ENCODE measurements around the gene NTN4.

Gene NTN4

GRCh38 chr12:95717316-95717928 lies 73.1 kb downstream of the NTN4 start:
- no peak overlapping the region for H3K4me3 Mint-ChIP-seq
- no peak overlapping the region for H3K27ac Mint-ChIP-seq
- DNase-seq (ENCODE audit: low spot score in 2 of 2) (no peak), ATAC-seq (no peak)
- H3K4me1 Mint-ChIP-seq: no peaks in the 10 kb centered on the region
- H3K36me3 Mint-ChIP-seq: no peaks in the 10 kb centered on the region
- no peaks in the 10 kb centered on the region for H3K9me3 Mint-ChIP-seq

GRCh38 chr12:95715177-95715576 lies 75.4 kb downstream of the NTN4 start:
- no peak for ATAC-seq

GRCh38 chr12:95712269-95712668 lies 78.3 kb downstream of the NTN4 start:
- no peak for ATAC-seq
- H3K36me3 Mint-ChIP-seq: no peaks in the 10 kb centered on the region
- no peaks in the 10 kb centered on the region for H3K9me3 Mint-ChIP-seq
- no peaks in the 10 kb centered on the region for H3K4me1 Mint-ChIP-seq
- H3K27ac Mint-ChIP-seq: no peak overlapping the region
- no peak for DNase-seq (ENCODE audit: low spot score in 2 of 2)
- no peak overlapping the region for H3K4me3 Mint-ChIP-seq

More at GRCh38 chr12:95715177-95715576, 75.4 kb downstream of the NTN4 start:
- DNase-seq (ENCODE audit: low spot score in 2 of 2): no peak
- Mint-ChIP-seq H3K27ac (no peak overlapping the region), H3K9me3 (no peaks in the 10 kb centered on the region), H3K4me1 (no peaks in the 10 kb centered on the region), H3K36me3 (no peaks in the 10 kb centered on the region), H3K4me3 (no peak overlapping the region)

DNA sequence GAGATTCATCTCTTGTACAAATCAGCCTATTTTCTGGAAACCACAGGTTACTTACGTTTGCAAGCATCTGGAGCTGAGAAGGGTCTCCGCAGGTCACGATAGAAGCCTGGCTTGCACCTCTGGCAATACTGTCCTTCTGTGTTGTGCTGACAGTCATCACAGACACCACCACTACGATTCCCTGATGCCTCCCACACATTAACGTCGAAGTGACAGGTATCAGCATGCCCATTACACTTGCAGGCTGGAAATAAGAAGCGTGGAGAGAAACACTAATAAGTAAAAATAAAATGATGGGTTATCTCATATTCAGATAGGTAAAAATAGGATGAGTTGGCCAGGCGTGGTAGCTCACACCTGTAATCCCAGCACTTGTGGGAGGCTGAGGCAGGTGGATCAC lies 80.2 kb downstream of the NTN4 start:
- no peak for DNase-seq (ENCODE audit: low spot score in 2 of 2)
- Mint-ChIP-seq H3K9me3 (no peaks in the 10 kb centered on the region), H3K36me3 (no peaks in the 10 kb centered on the region), H3K4me1 (no peaks in the 10 kb centered on the region), H3K27ac (no peak overlapping the region), H3K4me3 (no peak overlapping the region)
- no peak for ATAC-seq

GRCh38 chr12:95709152-95709551 lies 81.4 kb downstream of the NTN4 start:
- H3K4me1 Mint-ChIP-seq: no peaks in the 10 kb centered on the region
- no peak overlapping the region for H3K27ac Mint-ChIP-seq
- no peaks in the 10 kb centered on the region for H3K9me3 Mint-ChIP-seq
- no peak overlapping the region for H3K4me3 Mint-ChIP-seq
- ATAC-seq (no peak), DNase-seq (ENCODE audit: low spot score in 2 of 2) (no peak)
- no peaks in the 10 kb centered on the region for H3K36me3 Mint-ChIP-seq

- no peak for DNase-seq (ENCODE audit: low spot score in 2 of 2)
- no peak overlapping the region for H3K27ac Mint-ChIP-seq
- peaks cover 5% of the 10 kb centered on the region for H3K4me1 Mint-ChIP-seq
- no peaks in the 10 kb centered on the region for H3K36me3 Mint-ChIP-seq
- no peak for ATAC-seq
- H3K9me3 Mint-ChIP-seq: no peaks in the 10 kb centered on the region
- no peak overlapping the region for H3K4me3 Mint-ChIP-seq
Measured at GRCh38 chr12:95705143-95705542, 85.4 kb downstream of the NTN4 start.

GRCh38 chr12:95703986-95704385 lies 86.6 kb downstream of the NTN4 start:
- no peaks in the 10 kb centered on the region for H3K9me3 Mint-ChIP-seq
- no peak overlapping the region for H3K4me3 Mint-ChIP-seq
- no peak for DNase-seq (ENCODE audit: low spot score in 2 of 2)
- no peaks in the 10 kb centered on the region for H3K36me3 Mint-ChIP-seq
- H3K27ac Mint-ChIP-seq: no peak overlapping the region
- peaks cover 11% of the 10 kb centered on the region for H3K4me1 Mint-ChIP-seq
- ATAC-seq: no peak

DNA sequence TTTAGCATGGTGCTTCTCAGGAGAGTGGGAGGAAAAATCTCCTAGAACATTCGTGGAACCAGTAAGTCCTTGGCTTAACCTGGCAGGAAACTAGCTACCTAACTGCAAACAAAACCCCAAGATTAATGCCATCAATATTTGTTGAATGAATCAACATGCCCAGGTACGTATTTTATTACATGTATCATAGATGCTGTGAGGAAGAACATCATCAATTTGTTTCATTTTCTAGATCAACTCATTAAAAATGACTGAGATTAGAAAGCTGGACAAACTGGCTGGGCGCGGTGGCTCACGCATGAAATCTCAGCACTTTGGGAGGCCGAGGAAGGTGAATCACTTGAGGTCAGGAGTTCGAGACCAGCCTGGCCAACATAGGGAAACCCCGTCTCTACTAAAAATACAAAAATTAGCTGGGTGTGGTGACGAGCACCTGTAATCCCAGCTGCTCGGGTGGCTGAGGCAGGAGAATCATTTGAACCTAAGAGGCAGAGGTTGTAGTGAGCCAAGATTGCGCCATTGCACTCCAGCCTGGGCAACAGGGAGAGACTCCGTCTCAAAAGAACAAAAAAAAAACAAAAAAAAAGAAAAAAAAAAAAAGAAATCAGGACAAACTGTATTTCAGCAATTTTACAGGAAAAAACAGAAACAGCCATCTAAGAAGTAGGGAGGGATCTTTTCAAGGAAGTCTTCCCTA lies 88.7 kb downstream of the NTN4 start:
- no peak for ATAC-seq
- no peak for DNase-seq (ENCODE audit: low spot score in 2 of 2)
- no peak overlapping the region for H3K4me3 Mint-ChIP-seq
- H3K9me3 Mint-ChIP-seq: no peaks in the 10 kb centered on the region
- H3K4me1 Mint-ChIP-seq: peaks cover 11% of the 10 kb centered on the region
- H3K36me3 Mint-ChIP-seq: no peaks in the 10 kb centered on the region
- H3K27ac Mint-ChIP-seq: no peak overlapping the region

- ATAC-seq (no peak), DNase-seq (ENCODE audit: low spot score in 2 of 2) (no peak)
- H3K4me3 Mint-ChIP-seq: no peak overlapping the region
- peaks cover 11% of the 10 kb centered on the region for H3K4me1 Mint-ChIP-seq
- no peak overlapping the region for H3K27ac Mint-ChIP-seq
- no peaks in the 10 kb centered on the region for H3K9me3 Mint-ChIP-seq
- no peaks in the 10 kb centered on the region for H3K36me3 Mint-ChIP-seq
Measured at GRCh38 chr12:95701275-95701674, 89.3 kb downstream of the NTN4 start.

GRCh38 chr12:95700316-95700785 lies 90.2 kb downstream of the NTN4 start:
- H3K4me1 Mint-ChIP-seq: peaks cover 11% of the 10 kb centered on the region
- ATAC-seq: peak; percentile 92

GRCh38 chr12:95699579-95699978 lies 91.0 kb downstream of the NTN4 start:
- DNase-seq (ENCODE audit: low spot score in 2 of 2) (no peak), ATAC-seq (no peak)
- Mint-ChIP-seq H3K27ac (no peak overlapping the region), H3K9me3 (no peaks in the 10 kb centered on the region), H3K4me1 (peaks cover 11% of the 10 kb centered on the region), H3K36me3 (no peaks in the 10 kb centered on the region), H3K4me3 (no peak overlapping the region)

More at GRCh38 chr12:95700316-95700785, 90.2 kb downstream of the NTN4 start:
- peak; percentile 4 to 54 for DNase-seq (ENCODE audit: low spot score in 2 of 2)
- no peaks in the 10 kb centered on the region for H3K9me3 Mint-ChIP-seq
- H3K36me3 Mint-ChIP-seq: no peaks in the 10 kb centered on the region
- no peak overlapping the region for H3K27ac Mint-ChIP-seq
- no peak overlapping the region for H3K4me3 Mint-ChIP-seq

GRCh38 chr12:95694136-95694535 lies 96.4 kb downstream of the NTN4 start:
- no peak for DNase-seq (ENCODE audit: low spot score in 2 of 2)
- H3K4me3 Mint-ChIP-seq: no peak overlapping the region
- no peak for ATAC-seq
- H3K36me3 Mint-ChIP-seq: no peaks in the 10 kb centered on the region
- H3K9me3 Mint-ChIP-seq: no peaks in the 10 kb centered on the region
- no peak overlapping the region for H3K27ac Mint-ChIP-seq
- H3K4me1 Mint-ChIP-seq: peaks cover 1% of the 10 kb centered on the region

DNA sequence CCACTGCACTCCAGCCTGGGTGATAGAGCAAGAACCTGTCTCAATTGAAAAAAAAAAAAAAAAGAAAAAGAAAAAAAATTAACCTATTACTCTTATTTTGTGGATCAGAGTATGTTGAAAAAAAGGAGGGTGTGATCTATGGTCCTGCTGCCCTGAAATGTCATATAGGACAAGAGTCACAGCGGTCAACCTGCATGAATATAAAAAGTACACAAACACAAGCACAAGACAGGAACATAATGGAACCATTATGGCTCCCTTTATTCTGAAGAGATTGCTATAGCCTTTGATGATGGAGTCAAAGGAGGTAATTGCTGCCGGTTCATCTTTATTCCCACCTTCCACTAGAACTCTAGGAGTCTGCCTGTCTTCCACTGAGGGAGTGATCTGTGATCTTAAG lies 96.9 kb downstream of the NTN4 start:
- H3K4me3 Mint-ChIP-seq: no peak overlapping the region
- no peaks in the 10 kb centered on the region for H3K36me3 Mint-ChIP-seq
- DNase-seq (ENCODE audit: low spot score in 2 of 2): no peak
- no peak for ATAC-seq
- no peak overlapping the region for H3K27ac Mint-ChIP-seq
- H3K4me1 Mint-ChIP-seq: no peaks in the 10 kb centered on the region
- H3K9me3 Mint-ChIP-seq: no peaks in the 10 kb centered on the region

DNA sequence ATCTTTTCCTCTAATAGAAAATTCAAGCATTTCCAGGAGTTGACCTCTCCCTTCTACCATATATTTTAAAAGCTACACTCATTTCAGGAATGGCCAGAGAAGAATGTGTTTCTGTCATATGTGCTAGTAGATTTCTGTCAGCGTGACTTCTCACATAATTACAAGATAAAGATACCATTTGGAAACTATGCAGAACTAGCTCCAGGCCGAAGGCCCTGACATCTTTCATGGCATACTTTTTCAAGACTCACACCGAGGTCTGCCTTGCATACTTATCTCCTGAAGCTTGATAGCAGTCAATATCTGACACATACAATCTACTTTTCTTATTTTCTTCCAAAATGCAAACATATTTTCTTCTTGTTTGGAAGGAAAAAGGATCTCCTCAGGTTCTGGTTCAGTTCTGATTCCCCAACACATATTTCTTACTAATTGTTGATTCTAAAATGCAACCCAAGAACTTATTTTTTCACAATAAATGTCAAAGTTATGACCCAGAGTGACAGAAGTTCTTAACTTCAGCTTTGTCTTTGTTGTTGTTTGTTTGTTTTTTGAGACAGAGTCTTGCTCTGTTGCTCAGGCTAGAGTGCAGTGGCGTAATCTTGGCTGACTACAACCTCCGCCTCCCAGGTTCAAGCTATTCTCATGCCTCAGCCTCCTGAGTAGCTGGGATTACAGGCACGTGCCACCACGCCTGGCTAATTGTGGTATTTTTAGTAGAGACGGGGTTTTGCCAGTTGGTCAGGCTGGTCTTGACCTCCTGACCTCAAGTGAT lies 99.5 kb downstream of the NTN4 start:
- no peak for ATAC-seq
- Mint-ChIP-seq H3K27ac (no peak overlapping the region), H3K36me3 (no peaks in the 10 kb centered on the region), H3K9me3 (no peaks in the 10 kb centered on the region), H3K4me1 (no peaks in the 10 kb centered on the region), H3K4me3 (no peak overlapping the region)
- DNase-seq (ENCODE audit: low spot score in 2 of 2): no peak

- Mint-ChIP-seq H3K36me3 (no peaks in the 10 kb centered on the region), H3K4me3 (no peak overlapping the region), H3K9me3 (no peaks in the 10 kb centered on the region), H3K27ac (no peak overlapping the region), H3K4me1 (no peaks in the 10 kb centered on the region)
- ATAC-seq: no peak
- no peak for DNase-seq (ENCODE audit: low spot score in 2 of 2)
Measured at GRCh38 chr12:95687937-95688336, 102.6 kb downstream of the NTN4 start.

- Mint-ChIP-seq H3K36me3 (no peaks in the 10 kb centered on the region), H3K27ac (no peak overlapping the region), H3K9me3 (no peaks in the 10 kb centered on the region), H3K4me1 (no peaks in the 10 kb centered on the region), H3K4me3 (no peak overlapping the region)
- DNase-seq (ENCODE audit: low spot score in 2 of 2) (no peak), ATAC-seq (no peak)
Measured at GRCh38 chr12:95683418-95683817, 107.1 kb downstream of the NTN4 start.
